ENCODE results near the gene NPEPPS.
A peak's percentile ranks its signal among the peaks of the same experiment; 100 is the strongest.
"Not testable (repeated sequence)": the region's sequence is repeated elsewhere in the genome, so short reads cannot be mapped to it uniquely, and the experiment has no call there.

NPEPPS gene, protein sequence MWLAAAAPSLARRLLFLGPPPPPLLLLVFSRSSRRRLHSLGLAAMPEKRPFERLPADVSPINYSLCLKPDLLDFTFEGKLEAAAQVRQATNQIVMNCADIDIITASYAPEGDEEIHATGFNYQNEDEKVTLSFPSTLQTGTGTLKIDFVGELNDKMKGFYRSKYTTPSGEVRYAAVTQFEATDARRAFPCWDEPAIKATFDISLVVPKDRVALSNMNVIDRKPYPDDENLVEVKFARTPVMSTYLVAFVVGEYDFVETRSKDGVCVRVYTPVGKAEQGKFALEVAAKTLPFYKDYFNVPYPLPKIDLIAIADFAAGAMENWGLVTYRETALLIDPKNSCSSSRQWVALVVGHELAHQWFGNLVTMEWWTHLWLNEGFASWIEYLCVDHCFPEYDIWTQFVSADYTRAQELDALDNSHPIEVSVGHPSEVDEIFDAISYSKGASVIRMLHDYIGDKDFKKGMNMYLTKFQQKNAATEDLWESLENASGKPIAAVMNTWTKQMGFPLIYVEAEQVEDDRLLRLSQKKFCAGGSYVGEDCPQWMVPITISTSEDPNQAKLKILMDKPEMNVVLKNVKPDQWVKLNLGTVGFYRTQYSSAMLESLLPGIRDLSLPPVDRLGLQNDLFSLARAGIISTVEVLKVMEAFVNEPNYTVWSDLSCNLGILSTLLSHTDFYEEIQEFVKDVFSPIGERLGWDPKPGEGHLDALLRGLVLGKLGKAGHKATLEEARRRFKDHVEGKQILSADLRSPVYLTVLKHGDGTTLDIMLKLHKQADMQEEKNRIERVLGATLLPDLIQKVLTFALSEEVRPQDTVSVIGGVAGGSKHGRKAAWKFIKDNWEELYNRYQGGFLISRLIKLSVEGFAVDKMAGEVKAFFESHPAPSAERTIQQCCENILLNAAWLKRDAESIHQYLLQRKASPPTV

GRCh38 chr17:47530557-47531232, at the start of gene NPEPPS:
TSS of gene NPEPPS (plus strand) at chr17:47531108. CDS start at chr17:47531301, 193 bp downstream.
- peak; percentile 78 for DNase-seq

DNA sequence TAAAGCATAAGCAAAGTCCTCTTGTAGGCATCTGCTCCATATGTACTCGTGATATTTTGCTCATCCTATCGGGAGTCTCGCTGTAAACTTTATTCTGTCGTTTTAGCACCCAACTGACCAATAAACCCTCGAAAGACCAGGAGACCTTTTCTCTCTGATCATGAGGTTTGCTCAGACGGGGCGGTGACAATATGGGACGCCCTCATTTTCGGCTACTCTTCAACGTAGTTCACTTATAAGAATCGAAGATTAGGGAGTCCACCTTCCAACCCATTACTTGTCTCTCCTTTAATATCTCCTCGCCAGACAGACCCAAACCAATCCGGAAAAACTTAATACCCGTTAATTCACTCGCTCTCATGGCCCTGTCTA, 39.1 kb upstream of the NPEPPS start:
- DNase-seq, result not testable (repeated sequence)

- not testable (repeated sequence) for DNase-seq
Measured at GRCh38 chr17:47499074-47499473, 31.8 kb upstream of the NPEPPS start.

DNA sequence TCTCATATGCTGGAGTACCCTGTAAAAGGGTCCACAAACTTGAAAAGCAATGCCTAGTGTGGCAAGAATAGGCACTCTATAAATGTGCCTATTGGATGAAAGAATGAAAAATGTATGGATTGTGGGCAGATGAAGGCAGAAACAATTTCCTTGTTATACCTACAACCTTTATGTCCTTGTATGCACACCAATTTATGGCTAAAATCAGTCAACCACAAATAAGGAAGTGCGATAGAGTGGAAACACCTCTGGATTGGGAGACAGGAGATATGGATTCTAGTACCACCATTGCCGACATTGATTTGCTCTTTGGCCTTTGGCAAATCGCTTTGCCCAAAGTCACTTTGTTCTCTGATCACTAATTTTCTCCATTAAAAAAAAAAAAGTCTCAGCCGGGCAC, 31.4 kb upstream of the NPEPPS start:
- DNase-seq, result not testable (repeated sequence)

GRCh38 chr17:47500620-47501019, 30.3 kb upstream of the NPEPPS start:
- not testable (repeated sequence) for DNase-seq

DNA sequence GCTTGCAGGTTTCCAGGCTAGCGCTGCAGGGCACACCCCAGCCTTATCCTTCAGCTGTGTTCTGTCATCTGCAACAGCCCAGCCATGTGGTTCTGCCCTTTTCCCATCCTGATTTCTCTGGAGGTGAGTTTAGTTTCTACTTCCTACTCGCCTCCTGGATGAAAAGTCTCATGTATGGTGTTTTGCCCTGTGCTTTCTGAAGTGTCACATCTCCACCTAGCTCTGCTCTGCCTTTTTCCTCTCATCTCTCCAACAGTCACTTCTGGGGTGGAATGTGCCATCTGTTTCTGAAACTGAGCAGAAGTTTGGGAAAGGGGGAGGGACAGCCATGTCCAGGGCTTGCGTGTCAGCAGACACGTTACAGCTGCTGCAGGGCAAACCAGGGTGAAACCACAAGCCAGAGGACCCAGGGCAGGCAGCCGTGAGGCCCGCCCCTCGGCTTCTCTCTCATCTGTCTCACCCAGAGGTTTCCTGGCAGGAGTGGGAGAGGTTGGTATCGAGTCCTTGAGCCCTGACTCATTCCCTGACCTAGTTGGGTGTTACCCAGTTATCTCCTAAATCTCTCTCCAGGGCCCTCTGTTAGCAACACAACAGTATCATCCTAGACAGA, 28.7 kb upstream of the NPEPPS start:
- DNase-seq, result not testable (repeated sequence)

- DNase-seq, result not testable (repeated sequence)
Measured at GRCh38 chr17:47502776-47503455, 28.0 kb upstream of the NPEPPS start.

- not testable (repeated sequence) for DNase-seq
Measured at GRCh38 chr17:47511701-47512146, 19.2 kb upstream of the NPEPPS start.

GRCh38 chr17:47513301-47513700, 17.6 kb upstream of the NPEPPS start:
- DNase-seq, result not testable (repeated sequence)

- not testable (repeated sequence) for DNase-seq
Measured at GRCh38 chr17:47518880-47519279, 12.0 kb upstream of the NPEPPS start.

- not testable (repeated sequence) for DNase-seq
Measured at GRCh38 chr17:47519365-47519764, 11.5 kb upstream of the NPEPPS start.

GRCh38 chr17:47520279-47520678, 10.6 kb upstream of the NPEPPS start:
- not testable (repeated sequence) for DNase-seq

GRCh38 chr17:47521434-47521833, 9.5 kb upstream of the NPEPPS start:
- not testable (repeated sequence) for DNase-seq

GRCh38 chr17:47522341-47522740, 8.6 kb upstream of the NPEPPS start:
- DNase-seq, result not testable (repeated sequence)

DNA sequence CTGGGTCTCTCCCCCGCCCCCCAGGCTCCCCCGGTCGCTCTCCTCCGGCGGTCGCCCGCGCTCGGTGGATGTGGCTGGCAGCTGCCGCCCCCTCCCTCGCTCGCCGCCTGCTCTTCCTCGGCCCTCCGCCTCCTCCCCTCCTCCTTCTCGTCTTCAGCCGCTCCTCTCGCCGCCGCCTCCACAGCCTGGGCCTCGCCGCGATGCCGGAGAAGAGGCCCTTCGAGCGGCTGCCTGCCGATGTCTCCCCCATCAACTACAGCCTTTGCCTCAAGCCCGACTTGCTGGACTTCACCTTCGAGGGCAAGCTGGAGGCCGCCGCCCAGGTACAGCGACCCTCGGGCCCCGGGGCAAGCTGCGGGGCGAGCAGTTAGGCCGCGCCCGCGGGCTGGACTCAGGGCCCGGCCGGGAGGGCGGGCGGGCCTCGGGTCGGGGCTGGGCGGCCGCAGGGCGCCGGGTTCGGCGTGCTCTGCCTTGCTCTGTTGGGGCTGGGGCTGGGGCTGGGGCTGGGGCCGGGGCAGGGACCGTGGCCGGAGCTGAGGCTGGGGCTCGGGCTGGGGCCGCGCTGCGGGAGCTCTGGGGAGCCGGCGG, 419 bp downstream of the NPEPPS start:
- DNase-seq, result not testable (repeated sequence)

DNA sequence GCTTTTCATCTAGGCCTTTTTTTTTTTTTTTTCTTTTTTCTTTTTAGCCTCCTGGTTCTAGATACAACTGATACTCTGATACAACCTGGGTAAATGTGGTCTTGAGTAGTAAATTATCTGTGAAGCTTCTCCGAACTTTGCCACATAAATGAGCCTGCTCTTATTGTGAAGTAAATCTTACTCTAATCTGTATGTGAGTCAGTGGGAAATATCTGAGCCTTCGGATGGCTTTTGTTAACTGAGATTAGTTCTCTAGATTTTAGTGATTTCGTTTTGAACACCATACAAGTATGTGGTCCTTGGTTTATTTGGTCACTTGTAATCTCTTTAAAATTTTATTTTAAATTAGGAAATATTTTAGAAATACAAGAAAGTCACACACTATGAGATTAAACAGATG, 8.2 kb downstream of the NPEPPS start:
- not testable (repeated sequence) for DNase-seq

DNA sequence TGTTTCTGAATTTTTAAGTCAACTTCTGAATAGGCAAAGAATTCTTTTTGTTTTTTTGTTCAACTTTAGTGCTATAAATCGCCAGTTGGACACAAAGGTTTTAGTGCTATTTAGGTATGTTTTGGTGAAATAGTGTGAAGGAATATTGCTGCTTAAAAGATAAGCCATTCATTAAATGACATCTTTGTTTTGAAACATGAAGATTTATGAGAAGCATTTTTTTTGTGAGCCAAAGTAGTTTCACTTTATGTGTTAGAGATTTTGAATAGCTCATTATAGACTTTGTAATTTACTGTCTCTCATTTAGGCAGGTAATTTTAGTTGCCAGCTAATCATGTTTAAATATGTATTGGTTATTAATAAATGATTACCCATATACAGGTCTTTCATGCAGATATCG, 10.8 kb downstream of the NPEPPS start:
- DNase-seq, result not testable (repeated sequence)

DNA sequence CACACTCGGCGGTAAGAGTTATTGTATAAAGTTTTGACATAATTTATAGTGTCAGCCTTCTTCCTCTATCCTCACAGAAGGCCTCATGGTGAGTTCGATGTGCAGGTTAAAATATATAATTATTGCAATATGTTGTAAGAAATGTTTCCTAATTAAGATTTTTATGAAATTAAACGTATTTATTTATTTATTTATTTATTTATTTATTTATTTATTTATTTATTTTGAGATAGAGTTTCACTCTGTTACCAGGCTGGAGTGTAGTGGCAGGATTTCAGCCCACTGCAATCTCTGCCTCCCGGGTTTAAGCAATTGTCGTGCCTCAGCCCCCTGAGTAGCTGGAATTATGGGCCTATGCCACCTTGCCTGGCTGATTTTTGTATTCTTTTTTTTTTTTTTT, 13.4 kb downstream of the NPEPPS start:
- DNase-seq, result not testable (repeated sequence)

DNA sequence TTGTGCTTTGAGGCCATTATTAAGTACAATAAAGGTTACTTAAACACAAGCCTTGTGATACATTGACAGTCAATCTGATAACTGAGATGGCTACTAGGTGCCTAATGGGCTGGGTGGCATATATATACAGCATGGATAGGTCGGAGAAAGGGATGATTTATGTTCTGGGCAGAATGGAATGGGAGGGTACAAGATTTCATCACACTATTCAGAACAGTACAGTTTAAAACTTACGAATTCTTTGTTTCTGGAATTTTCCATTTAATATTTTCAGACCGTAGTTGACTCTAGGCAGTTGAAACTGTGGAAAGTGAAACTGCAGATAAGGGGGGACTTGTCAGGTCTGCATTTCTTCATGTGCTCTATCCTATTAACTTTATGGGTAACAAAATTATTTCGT, 23.8 kb downstream of the NPEPPS start:
- DNase-seq, result not testable (repeated sequence)

DNA sequence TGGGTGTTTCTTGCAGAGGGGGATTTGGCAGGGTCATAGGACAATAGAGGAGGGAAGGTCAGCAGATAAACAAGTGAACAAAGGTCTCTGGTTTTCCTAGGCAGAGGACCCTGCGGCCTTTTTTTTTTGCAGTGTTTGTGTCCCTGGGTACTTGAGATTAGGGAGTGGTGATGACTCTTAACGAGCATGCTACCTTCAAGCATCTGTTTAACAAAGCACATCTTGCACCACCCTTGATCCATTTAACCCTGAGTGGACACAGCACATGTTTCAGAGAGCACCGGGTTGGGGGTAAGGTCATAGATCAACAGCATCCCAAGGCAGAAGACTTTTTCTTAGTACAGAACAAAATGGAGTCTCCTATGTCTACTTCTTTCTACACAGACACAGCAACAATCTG, 25.2 kb downstream of the NPEPPS start:
- DNase-seq, result not testable (repeated sequence)

GRCh38 chr17:47560517-47561043, 29.7 kb downstream of the NPEPPS start:
- DNase-seq, result not testable (repeated sequence)

Data from midbrain (tissue), 1 donor.